ENCODE data around the gene ZNF341. TPM values are rescaled to one million over a fixed set of nuclear protein-coding genes. Genes with fewer than 3 reads are reported as not detected.

The ZNF341 gene
- polyA plus RNA-seq, 3 donors = 3.3 to 4.4 (median 4.4) TPM

DNA sequence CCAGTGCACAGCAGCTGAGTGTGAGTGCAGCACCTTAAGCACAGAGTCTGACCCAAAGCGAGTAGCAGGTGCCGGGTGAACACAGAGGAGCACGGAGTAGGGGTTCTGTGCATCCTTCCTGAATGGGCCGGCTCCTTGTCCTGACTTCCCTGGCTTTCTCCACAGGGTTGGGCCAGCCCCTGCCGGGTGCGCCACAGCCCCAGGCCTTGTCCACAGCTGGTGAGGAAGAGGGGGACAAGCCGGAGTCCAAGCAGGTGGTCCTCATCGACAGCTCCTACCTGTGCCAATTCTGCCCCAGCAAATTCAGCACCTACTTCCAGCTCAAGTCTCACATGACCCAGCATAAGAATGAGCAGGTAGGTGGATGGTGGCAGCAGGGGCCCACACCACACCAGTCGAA lies 34.9 kb downstream of the ZNF341 start:
- DNase-seq = no peak

GRCh38 chr20:33767777-33768138 lies 36.0 kb downstream of the ZNF341 start:
- DNase-seq = no peak

GRCh38 chr20:33769043-33769442 lies 37.2 kb downstream of the ZNF341 start:
- no peak for DNase-seq

GRCh38 chr20:33770005-33770404 lies 38.2 kb downstream of the ZNF341 start:
- no peak for DNase-seq

GRCh38 chr20:33771938-33772337 lies 40.1 kb downstream of the ZNF341 start:
- DNase-seq = no peak

DNA sequence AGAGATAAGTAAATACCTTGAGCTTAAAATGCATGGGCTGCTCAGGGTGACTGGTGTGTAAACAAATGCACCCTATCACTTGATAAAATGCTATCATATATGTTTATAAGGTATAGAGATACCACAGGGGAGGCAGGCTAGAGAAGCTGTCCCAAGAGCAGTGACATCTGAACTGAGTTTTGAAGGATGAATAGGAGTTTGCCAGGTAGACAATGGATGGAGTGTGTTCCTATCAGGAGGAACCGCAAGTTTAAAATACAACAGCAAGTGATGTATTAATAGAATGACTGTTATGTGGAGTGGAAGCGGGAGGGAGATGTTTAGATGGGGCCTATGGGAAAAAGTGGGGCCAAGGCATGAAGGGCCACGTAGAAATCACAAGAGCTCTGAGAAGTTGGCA lies 40.6 kb downstream of the ZNF341 start:
- no peak for DNase-seq

DNA sequence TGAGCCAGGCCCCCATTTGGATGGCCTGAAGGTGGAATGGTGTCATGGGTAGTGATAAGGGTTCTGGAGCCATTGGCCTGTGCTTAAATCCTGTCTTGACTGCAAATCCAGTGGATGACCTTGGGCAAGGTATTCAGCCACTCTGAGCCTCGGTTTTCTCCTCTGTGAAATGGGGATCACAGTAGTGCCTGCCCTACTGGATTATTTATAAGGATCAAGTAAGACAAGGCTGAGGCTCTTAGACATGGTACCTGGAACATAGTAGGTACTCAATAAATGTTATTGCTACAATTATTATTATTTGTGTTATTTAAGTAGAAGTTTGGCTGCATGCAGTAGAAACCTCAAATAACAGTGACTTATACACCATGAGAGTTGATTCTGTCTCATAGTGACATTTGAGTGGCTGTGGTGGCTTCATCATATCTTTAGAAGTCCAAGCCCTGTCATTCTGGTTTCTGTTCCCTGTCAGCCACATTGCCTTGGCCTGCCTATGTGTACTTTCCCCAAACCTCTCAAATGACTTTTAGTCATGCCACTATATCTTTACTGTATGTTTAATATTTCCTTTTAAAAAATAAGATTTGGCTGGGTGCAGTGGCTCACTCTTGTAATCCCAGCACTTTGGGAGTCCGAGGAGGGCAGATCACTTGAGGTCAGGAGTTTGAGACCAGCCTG lies 41.8 kb downstream of the ZNF341 start:
- no peak for DNase-seq

- no peak for DNase-seq
Measured at GRCh38 chr20:33777816-33778215, 46.0 kb downstream of the ZNF341 start.

DNA sequence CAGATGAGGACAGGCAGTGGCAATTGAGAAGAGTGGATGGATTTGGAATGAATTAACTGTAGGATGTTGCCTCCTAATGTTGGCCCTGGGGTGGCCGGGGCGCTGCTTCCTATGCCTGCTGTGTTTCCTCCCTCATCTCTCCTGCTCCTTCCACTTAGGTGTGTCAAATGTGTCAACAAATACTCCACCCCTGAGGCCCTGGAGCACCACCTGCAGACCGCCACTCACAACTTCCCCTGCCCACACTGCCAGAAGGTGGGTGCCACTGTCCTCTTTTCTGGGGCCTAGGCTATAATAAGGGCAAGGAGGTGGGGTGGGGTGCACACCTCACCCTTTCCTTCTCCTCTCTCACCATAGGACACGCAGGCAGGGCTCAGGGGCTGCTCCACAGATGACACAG lies 49.3 kb downstream of the ZNF341 start:
- DNase-seq = no peak

DNA sequence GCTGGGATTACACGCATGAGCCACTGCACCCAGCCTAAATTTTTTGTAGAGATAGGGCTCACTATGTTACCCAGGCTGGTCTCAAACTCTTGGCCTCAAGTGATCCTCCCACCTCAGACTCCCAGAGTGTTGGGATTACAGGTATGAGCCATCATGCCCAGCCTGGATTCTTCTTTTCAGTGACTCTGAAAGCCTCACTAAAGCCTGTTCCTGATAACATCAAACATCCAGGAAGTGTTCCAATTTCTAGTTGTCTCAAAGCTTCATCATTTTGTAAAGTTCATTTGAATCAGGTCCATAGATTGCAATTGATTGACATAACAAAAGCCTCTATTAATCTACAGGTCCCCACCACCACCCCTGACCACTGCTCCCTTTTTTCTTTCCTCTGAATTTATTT lies 50.1 kb downstream of the ZNF341 start:
- no peak for DNase-seq

- DNase-seq = no peak
Measured at GRCh38 chr20:33783256-33783655, 51.5 kb downstream of the ZNF341 start.

- DNase-seq = no peak
Measured at GRCh38 chr20:33783818-33784217, 52.0 kb downstream of the ZNF341 start.

DNA sequence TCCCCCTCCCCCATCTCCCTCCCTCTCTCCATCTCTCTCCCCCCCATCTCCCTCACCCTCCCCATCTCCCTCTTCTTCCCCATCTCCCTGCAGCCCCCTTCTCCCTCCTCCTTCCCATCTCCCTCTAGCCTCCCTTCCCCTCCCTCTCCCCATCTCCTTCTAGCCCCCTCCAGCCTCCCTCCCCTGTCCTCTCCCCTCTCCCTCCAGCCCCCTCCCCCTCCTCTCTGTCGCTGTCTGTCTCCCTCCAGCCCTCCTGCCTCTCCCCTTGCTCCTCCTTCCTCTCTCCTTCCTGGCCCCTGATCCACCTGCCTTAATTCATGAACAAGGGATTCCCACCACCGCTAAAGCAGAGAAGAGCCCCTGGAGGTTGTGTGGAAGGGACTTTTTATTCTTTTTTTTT lies 52.4 kb downstream of the ZNF341 start:
- DNase-seq = no peak

DNA sequence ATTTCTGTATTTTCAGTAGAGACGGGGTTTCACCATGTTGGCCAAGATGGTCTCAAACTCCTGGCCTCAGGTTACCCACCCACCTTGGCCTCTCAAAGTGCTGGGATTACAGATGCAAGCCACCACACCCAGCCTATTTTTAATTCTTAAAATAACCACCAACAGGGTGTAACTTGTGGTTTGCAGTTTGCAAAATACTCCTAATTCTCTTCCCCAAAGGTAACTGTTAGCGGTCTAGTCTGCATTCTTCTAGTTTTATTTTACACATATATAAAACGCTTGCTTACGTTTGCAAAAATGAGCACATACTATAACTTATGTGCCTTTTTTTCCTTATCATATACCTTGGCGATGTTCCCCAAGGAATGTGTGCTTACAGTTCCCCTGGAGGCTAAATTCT lies 53.7 kb downstream of the ZNF341 start:
- DNase-seq = no peak

- DNase-seq = no peak
Measured at GRCh38 chr20:33787253-33787891, 55.6 kb downstream of the ZNF341 start.

GRCh38 chr20:33788351-33789049 lies 56.7 kb downstream of the ZNF341 start:
- no peak for DNase-seq

DNA sequence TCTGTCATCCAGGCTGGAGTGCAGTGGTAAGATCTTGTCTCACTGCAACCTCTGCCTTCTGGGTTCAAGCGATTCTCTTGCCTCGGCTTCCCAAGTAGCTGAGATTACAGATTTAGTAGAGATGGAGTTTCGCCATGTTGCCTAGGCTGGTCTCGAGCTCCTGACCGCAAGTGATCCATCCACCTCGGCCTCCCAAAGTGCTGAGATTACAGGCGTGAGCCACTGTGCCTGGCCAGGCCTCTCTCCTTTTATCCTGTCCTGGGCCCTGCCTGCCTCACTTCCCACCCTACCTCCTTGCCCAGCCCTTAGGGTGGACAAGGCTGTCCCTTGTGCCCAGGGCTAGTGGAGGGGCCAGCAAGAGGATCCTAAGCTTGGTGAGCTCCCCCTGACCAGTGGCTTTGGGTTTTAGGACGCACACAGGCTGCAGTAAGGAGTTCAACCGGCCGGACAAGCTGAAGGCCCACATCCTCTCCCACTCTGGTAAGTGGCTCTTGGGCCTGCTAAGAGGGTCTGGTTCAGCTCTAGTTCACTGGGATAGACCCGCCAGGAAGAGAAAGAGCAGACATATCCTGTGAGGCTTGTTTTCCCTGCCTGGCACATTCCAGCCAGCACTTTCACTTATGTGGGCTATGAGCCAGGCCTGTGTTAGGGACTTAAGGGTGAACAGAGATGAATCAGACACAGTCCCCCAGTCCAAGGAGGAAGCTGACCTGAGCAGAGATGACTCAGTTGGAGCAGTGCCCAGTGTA lies 57.5 kb downstream of the ZNF341 start:
- DNase-seq = no peak

DNA sequence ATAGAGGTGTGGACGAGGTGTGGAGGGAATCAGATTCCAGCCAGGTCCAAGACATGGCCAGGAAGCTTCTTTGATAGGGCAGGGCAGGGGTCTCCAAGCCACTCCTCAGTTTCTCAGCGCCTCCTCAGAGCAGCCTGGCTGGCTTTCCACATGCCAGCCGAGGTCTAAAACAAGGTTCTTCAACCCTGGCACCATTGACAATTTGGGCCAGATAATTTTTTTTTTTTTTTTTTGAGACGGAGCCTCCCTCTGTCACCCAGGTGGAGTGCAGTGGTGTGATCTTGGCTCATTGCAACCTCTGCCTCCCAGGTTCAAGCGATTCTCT lies 58.0 kb downstream of the ZNF341 start:
- no peak for DNase-seq

DNA sequence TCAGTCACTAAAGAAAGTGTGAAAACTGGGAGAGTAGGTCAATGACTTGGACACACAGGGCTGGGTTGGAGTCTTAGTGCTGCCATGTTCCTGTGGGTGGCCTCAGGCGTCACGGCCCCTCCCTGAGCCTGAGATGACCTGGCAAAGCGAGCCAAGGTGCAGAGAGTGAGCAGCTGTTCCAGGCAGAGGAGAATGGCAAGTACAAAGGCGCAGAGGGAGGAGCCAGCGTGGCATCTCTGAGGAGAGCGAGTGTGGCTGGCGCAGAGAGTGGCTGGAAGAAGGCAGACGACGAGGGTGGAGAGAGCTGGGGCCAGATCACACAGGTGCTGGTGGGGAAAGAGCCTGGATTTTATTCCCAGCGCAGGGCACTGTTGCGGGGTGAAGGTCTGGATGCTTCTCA lies 58.8 kb downstream of the ZNF341 start:
- DNase-seq = no peak

DNA sequence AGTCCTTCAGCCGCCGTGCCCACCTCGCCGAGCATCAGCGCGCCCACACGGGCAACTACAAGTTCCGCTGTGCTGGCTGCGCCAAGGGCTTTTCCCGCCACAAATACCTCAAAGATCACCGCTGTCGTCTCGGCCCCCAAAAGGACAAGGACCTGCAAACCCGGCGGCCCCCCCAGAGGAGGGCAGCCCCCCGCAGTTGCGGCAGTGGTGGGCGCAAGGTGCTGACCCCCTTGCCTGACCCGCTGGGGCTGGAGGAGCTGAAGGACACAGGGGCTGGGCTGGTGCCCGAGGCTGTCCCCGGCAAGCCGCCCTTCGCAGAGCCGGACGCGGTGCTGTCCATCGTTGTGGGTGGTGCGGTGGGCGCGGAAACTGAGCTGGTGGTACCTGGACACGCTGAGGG lies 59.2 kb downstream of the ZNF341 start:
- DNase-seq = no peak

DNA sequence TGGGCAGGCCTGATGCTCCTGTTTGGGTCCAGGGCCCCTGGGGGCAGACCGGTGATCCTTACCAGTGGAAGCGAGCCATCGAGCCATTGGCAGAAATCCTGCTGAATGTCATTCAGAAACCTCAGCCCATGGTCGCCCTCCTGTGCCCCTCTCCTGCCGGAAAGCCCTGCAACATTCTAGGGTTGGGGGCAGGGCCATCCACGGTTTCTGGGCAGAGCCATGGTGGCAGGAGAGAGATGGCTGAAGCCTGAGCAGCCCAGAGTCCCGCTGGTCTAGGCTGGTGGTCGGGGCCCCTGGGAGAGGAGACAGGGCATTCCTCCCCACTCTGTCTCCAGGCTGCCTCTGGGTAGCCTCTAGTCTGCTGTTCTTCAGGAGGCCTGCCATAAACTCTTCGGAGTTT lies 59.7 kb downstream of the ZNF341 start:
- DNase-seq = no peak

GRCh38 chr20:33791959-33792597 lies 60.3 kb downstream of the ZNF341 start:
- no peak for DNase-seq
